ENCODE measurements around the gene CCDC149. TPM values are rescaled to one million over a fixed set of nuclear protein-coding genes. Genes with fewer than 3 reads are reported as not detected.

CCDC149 gene
- total RNA-seq, 3 donors from 2014 or later (not counting 1 experiment from before 2014, with no cell fraction given), result 0.14 to 0.86 (median 0.43) TPM

DNA sequence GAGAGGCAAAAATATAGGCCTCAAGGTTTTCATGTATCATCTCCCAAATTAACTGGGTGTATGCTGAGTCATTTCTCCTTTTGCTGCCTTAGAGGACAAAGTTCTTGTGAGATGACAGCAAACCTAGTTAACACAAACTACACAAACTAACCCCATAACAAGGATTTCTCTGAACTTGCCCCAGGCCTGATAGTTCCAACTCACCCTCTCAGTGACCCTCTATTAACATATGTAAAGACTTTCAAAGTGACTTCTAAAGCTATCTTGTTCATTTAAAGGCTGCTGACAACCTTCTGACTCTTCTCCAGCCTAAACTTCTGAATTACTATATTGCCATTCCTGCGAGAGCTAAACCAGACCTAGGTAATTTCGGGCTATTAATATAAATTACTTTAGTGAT is 43.2 kb upstream of the CCDC149 start:
- TF ChIP-seq, protein P1, sequence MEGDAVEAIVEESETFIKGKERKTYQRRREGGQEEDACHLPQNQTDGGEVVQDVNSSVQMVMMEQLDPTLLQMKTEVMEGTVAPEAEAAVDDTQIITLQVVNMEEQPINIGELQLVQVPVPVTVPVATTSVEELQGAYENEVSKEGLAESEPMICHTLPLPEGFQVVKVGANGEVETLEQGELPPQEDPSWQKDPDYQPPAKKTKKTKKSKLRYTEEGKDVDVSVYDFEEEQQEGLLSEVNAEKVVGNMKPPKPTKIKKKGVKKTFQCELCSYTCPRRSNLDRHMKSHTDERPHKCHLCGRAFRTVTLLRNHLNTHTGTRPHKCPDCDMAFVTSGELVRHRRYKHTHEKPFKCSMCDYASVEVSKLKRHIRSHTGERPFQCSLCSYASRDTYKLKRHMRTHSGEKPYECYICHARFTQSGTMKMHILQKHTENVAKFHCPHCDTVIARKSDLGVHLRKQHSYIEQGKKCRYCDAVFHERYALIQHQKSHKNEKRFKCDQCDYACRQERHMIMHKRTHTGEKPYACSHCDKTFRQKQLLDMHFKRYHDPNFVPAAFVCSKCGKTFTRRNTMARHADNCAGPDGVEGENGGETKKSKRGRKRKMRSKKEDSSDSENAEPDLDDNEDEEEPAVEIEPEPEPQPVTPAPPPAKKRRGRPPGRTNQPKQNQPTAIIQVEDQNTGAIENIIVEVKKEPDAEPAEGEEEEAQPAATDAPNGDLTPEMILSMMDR (IDR thresholded peaks at IDR 0.05), result no peak
- no peaks in the 10 kb centered on the region for H3K4me1 Mint-ChIP-seq
- DNase-seq, result no peak

DNA sequence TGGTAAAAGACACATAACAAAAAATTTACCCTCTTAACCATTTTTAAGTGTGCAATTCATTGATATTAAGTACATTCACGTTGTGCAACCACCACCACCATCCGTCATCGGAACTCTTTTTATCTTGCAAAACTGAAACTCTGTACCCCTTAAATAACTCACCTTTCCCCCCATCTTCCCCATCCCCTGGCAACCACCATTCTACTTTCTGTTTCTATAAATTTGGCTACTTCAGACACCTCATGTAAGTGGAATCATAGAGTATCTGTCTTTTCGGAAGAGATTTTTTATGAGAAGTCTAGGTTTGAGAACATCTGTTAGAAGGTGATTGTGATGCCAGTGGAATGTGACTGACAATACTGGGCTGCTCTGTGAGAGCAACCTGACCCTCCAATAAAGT is 39.8 kb upstream of the CCDC149 start:
- TF ChIP-seq, protein P1 (IDR thresholded peaks at IDR 0.05), result no peak
- intact Hi-C loops (cut with micrococcal nuclease), result no loop called here
- Histone ChIP-seq H3K36me3 (ENCODE audit: control insufficient read depth, insufficient read depth, low read length) (no peaks in the 10 kb centered on the region), H3K4me3 (ENCODE audit: low read length) (no peak overlapping the region), H3K27me3 (ENCODE audit: control insufficient read depth, insufficient read depth, low read length) (no peaks in the 10 kb centered on the region), H3K27ac (ENCODE audit: low read length) (no peak overlapping the region), H3K9me3 (ENCODE audit: control insufficient read depth, insufficient read depth, low read length) (peaks cover 3% of the 10 kb centered on the region), H3K4me1 (ENCODE audit: control insufficient read depth, insufficient read depth, low read length) (no peaks in the 10 kb centered on the region)
- no peak for ATAC-seq
- H3K36me3 Mint-ChIP-seq, result no peaks in the 10 kb centered on the region
- H3K4me3 Mint-ChIP-seq, result no peak overlapping the region
- peaks cover 0 to 4% of the 10 kb centered on the region in 2 donors for H3K27me3 Mint-ChIP-seq (ENCODE audit: low read depth in 2 of 2)
- no peak for DNase-seq
- no peak overlapping the region for H3K27ac Mint-ChIP-seq
- H3K9me3 Mint-ChIP-seq, result peaks cover 0 to 6% of the 10 kb centered on the region in 2 donors
- 80% methylated on average over 4 of the region's 4 CpGs for WGBS (ENCODE audit: insufficient coverage)
- no peaks in the 10 kb centered on the region for H3K4me1 Mint-ChIP-seq

More for the DNA sequence above, 43.2 kb upstream of the CCDC149 start:
- 90% methylated on average over 2 of the region's 2 CpGs for WGBS (ENCODE audit: insufficient coverage)
- Mint-ChIP-seq H3K9me3 (peaks cover 2 to 7% of the 10 kb centered on the region in 2 donors), H3K27ac (no peak overlapping the region), H3K4me3 (no peak overlapping the region), H3K27me3 (ENCODE audit: low read depth in 2 of 2) (peaks cover 0 to 2% of the 10 kb centered on the region in 2 donors), H3K36me3 (no peaks in the 10 kb centered on the region)
- H3K27me3 ChIP-seq (ENCODE audit: control insufficient read depth, insufficient read depth, low read length), result no peaks in the 10 kb centered on the region
- H3K9me3 ChIP-seq (ENCODE audit: control insufficient read depth, insufficient read depth, low read length), result peaks cover 3% of the 10 kb centered on the region
- H3K36me3 ChIP-seq (ENCODE audit: control insufficient read depth, insufficient read depth, low read length), result no peaks in the 10 kb centered on the region
- intact Hi-C loops (cut with micrococcal nuclease), result no loop called here
- no peak for ATAC-seq
- no peak overlapping the region for H3K4me3 ChIP-seq (ENCODE audit: low read length)
- no peak overlapping the region for H3K27ac ChIP-seq (ENCODE audit: low read length)
- no peaks in the 10 kb centered on the region for H3K4me1 ChIP-seq (ENCODE audit: control insufficient read depth, insufficient read depth, low read length)

DNA sequence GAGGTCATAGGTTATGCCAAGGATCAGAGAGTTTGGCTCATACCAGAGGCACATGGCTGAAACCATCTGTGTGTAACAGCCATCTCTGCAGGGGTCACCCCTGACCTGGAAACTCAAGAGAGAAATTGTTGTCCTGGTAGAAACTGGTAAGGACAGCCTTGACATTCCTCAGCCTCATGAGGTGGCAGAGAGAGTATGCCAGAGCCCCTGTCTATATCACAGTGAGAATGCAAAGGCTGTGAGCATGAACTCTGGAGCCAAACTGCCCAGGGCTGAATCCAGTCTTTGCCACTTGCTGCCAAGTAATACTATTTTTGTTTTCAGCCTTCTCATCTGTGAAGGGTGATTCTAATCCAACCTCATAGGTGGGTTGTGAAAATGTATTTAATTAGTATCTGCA is 37.1 kb upstream of the CCDC149 start:
- no peak for DNase-seq
- peaks cover 3% of the 10 kb centered on the region for H3K9me3 ChIP-seq (ENCODE audit: control insufficient read depth, insufficient read depth, low read length)
- TF ChIP-seq, protein P1 (IDR thresholded peaks at IDR 0.05), result no peak
- no peaks in the 10 kb centered on the region for H3K36me3 ChIP-seq (ENCODE audit: control insufficient read depth, insufficient read depth, low read length)
- no peaks in the 10 kb centered on the region for H3K27me3 ChIP-seq (ENCODE audit: control insufficient read depth, insufficient read depth, low read length)
- no peak for ATAC-seq
- H3K27ac ChIP-seq (ENCODE audit: low read length), result no peak overlapping the region
- no peaks in the 10 kb centered on the region for H3K4me1 ChIP-seq (ENCODE audit: control insufficient read depth, insufficient read depth, low read length)
- Mint-ChIP-seq H3K27ac (no peak overlapping the region), H3K9me3 (peaks cover 0 to 6% of the 10 kb centered on the region in 2 donors), H3K27me3 (ENCODE audit: low read depth in 2 of 2) (peaks cover 0 to 4% of the 10 kb centered on the region in 2 donors), H3K4me1 (no peaks in the 10 kb centered on the region), H3K36me3 (no peaks in the 10 kb centered on the region), H3K4me3 (no peak overlapping the region)
- intact Hi-C loops (cut with micrococcal nuclease), result no loop called here
- no peak overlapping the region for H3K4me3 ChIP-seq (ENCODE audit: low read length)

DNA sequence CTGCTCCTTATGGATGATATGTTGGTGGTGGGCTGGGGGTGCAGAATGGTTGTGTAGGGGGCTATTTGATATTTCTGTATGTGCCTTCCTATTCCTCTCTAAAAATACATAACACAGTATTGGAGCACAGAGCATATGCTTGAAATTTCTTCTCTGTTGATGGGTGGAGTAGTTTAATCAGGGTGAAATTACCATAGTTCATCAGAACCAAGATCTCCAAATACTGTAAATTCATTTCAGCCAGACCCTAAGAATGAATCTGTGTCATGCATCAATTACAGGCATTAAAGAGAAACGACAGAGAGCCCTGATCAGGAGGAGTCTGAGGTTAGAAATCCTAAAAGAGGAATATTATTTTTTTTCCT is 25.1 kb upstream of the CCDC149 start:
- no peak overlapping the region for H3K27ac Mint-ChIP-seq
- 100% methylated on average over 1 of the region's 1 CpG for WGBS (ENCODE audit: insufficient coverage)
- no peak for ATAC-seq

More for the DNA sequence above, 25.1 kb upstream of the CCDC149 start:
- no peaks in the 10 kb centered on the region for H3K36me3 Mint-ChIP-seq
- H3K27ac ChIP-seq (ENCODE audit: low read length), result no peak overlapping the region
- no peaks in the 10 kb centered on the region for H3K4me1 ChIP-seq (ENCODE audit: control insufficient read depth, insufficient read depth, low read length)
- DNase-seq, result no peak
- H3K4me1 Mint-ChIP-seq, result no peaks in the 10 kb centered on the region
- peaks cover 0 to 3% of the 10 kb centered on the region in 2 donors for H3K27me3 Mint-ChIP-seq (ENCODE audit: low read depth in 2 of 2)
- H3K4me3 Mint-ChIP-seq, result no peak overlapping the region
- intact Hi-C loops (cut with micrococcal nuclease), result no loop called here
- TF ChIP-seq, protein P1 (IDR thresholded peaks at IDR 0.05), result no peak
- H3K9me3 ChIP-seq (ENCODE audit: control insufficient read depth, insufficient read depth, low read length), result no peaks in the 10 kb centered on the region
- H3K4me3 ChIP-seq (ENCODE audit: low read length), result no peak overlapping the region
- H3K27me3 ChIP-seq (ENCODE audit: control insufficient read depth, insufficient read depth, low read length), result no peaks in the 10 kb centered on the region
- peaks cover 7 to 14% of the 10 kb centered on the region in 2 donors for H3K9me3 Mint-ChIP-seq
- no peaks in the 10 kb centered on the region for H3K36me3 ChIP-seq (ENCODE audit: control insufficient read depth, insufficient read depth, low read length)
